GM18858 (cell line): Measurements from ENCODE around the gene CLDN24.
"Not testable (repeated sequence)": the region's sequence is repeated elsewhere in the genome, so short reads cannot be mapped to it uniquely, and the experiment has no call there.

Experiments used
- ATAC-seq: cut with Tn5 transposase; IDR thresholded peaks from one replicate; pipeline ENCODE4 v1.9.1; 2021; ENCODE audit not compliant: unreplicated experiment

Gene CLDN24

GRCh38 chr4:183347566-183347965 lies 25.3 kb upstream of the CLDN24 start:
- ATAC-seq = no peak

- no peak for ATAC-seq
Observed at GRCh38 chr4:183347146-183347545, 24.9 kb upstream of the CLDN24 start.

DNA sequence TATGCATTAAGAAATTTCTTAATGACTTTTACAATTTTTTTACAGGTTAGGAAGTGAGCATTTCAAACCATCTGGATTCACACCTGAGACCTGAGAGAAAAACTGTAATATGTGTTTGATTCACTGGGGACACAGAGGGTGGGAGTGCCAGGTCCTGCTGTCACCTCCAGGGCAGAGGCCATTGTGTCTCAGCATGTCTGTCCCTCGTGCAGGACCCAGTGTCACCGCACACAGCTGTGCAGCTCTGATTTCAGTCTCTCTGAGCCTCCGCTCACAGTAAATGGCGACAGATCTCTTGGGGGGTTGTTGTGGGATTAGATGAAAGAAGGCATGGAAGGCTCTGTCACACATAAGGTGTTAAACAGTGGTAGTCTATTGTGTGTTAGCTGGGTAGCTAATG lies 23.0 kb upstream of the CLDN24 start:
- no peak for ATAC-seq

DNA sequence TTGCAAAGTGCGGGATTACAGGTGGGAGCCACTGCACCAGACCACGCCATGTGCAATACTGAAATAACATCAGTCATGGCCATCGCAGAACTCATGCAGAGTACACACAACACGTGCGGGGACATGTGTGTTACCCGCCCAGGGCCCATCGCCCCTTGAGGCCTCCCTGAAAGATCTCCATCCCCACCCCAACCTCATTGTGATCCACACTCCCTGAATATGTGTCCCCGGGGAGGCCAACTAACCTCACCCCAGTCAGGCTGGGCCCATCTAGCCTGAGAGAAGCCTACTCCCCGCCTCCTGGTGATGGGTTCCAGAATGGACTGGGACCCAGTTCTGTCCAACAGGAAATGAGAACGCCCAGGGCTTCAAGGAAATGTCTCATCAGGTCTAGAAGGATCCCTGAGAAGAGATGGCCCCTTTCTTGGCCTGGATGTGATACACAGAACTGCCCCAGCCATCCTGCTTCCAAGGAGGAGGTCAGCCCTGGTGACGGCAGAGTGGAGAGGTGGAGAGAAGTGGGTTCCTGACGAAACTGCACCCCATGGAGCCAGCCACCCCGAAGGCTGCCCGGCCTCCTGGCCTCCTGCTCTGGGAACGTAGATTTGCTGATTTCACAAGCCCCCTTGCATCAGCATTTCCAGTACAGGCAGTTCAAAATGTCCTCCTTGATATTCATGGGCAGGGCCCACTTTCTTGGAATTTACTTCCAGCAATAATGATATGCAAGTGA lies 22.5 kb upstream of the CLDN24 start:
- no peak for ATAC-seq

DNA sequence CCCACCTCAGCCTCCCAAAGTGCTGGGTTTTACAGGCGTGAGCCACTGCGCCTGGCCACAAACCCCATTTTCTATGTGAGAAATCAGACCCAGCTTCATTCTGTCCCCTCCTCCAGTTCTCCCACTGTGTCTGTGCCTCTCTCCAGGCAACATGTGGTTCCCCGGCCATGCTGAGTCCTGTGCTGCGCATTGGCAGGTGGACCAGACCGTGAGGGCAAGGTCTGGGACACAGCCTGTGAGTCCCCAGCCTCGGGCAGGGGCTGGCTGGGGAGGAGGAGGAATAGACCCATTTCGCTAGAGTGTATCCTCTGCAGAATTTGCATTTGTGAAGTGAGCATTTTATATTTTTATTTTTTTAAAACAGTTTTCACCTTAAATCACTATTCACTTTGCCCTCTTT lies 21.5 kb upstream of the CLDN24 start:
- no peak for ATAC-seq

DNA sequence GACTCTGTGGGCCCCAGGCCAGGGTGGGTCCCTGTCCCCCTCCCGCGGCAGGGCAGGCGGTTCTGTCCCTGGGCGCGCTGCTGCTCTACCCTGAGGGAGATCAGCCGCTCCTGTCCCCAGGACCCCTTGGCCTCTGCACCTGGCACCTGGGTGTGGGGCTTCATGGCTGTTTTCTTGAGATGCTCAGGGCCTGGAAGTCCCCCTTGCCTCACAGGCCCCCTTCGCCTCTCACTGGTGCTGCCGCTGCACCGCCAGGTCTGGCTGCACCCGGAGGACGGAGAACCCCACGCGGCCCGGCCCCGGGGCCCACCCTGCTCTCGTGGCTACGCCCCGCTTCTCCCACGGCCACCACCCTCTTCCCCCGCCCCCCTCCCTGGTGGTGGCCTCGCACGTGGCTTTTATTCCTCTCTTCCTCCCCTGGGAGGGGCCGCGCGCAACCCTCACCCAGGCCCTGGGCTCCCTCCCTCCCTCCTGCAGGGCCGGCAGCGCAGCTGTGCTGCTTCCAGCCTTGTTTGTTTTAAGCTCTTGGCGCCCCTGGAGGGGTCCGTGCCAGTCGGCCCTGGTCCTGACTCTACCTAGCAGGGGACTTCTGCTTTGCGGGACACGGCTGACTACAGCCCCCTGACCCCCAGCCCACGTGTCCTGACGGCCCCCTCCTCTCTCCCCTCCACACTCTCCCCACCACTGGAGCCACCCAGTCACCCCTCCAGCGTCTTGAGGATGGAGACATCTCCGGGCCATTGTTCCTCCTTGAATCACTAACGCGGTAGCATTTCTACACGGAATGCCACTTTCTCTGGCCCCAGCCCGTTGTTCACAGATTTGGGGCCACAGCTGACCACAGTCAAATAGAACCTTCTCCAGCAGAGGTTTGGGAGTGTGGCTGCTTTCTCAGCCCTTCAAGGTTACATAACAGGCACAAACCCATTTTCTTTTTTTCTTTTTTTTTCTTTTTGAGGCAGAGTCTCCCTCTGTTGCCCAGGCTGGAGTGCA lies 20.6 kb upstream of the CLDN24 start:
- ATAC-seq = no peak

- no peak for ATAC-seq
Observed at GRCh38 chr4:183337833-183338232, 15.6 kb upstream of the CLDN24 start.

DNA sequence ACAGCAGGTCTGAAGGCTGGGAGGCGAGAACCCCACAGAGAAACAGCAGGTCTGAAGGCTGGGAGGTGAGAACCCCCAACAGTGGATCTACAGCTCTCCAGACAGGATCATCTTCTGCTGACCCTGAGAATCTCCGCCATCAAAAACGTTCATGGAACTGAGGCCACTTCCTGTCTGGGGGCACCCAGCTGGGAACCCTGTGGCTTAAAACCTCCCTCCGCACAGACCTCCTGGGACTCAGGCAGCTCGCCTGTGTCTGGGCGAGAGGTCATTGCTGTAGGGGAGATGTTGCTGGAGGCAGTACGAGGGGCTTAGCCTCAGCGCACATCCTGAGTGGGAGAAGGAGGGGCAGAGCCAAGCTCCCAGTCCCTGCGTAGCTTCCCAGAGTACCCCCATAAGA lies 15.1 kb upstream of the CLDN24 start:
- no peak for ATAC-seq

- no peak for ATAC-seq
Observed at GRCh38 chr4:183335369-183335940, 13.2 kb upstream of the CLDN24 start.

DNA sequence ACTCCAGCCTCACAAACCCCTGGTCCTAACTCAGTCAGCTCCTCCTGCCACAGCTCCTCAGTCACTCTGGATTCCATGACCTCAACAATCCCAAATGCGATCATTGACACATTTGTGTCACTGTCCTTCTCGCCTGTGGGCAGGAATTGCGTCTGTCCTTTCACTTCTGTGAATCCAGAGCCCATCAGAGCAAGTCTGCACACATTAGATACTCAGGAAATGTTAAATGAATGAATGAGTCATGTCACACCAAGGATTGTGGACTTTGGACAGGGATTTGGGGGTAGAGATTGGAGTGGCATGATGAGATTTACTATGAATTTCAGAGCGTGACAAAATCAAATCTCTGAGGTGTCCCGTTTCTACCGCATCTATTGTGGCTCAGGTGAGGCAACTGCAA lies 11.8 kb upstream of the CLDN24 start:
- ATAC-seq = no peak

DNA sequence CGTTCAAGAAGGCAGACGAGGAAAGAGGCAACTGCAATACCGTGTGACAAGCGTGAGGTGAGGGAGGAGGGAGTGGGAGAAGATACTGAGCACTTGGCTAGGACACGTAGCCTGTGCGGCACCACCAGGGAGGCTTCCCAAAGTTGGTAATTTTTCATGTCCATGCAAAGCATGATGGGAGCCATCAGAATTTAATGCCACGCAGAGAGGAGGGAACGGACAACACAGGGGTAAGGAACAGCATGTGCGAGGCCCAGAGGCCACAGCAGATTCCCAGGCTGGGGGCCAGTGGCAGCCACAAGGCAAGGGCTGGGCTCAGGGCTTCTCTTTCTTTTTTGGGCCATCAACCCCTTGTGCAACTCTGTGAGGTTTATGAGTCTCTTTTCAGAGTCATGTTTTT lies 11.0 kb upstream of the CLDN24 start:
- ATAC-seq = no peak

- no peak for ATAC-seq
Observed at GRCh38 chr4:183332447-183332846, 10.2 kb upstream of the CLDN24 start.

GRCh38 chr4:183330841-183331240 lies 8.6 kb upstream of the CLDN24 start:
- no peak for ATAC-seq

DNA sequence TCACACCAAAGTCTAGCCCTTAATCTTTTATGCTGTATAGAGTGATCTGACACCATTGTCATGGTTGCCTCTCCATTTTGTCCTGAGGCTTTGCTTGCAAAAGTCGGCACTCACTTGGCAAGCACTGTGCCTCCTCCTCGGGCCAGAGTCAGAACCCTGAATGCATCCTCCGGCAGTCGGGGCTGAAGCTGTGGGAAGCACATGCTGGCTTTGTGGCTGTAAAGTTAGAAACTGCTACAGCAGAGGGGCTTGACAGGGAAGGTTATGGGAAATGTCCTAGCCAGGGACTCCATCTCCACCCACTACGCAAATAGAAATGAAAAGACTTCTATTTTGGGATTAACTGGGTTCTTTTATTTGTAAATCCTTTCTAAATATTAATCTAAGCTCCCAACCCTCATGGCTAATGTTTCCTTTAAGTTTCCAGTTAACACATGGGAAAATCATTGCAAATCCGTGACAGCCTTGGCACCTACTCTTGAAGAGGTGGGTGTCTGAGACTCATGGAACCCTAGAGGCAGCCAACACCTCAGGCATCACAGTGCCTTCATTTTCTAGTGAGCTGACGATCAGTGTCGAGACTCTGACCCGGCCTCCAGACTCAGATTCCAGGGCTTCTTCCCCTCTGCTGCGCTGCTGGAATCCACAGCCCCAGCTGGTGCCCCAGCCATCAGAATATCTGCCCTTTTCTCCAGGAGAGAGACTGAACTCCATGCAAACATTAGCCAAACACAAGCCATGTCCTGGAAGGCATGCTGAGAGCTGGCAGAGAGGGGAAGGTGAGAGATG lies 7.9 kb upstream of the CLDN24 start:
- ATAC-seq = no peak

DNA sequence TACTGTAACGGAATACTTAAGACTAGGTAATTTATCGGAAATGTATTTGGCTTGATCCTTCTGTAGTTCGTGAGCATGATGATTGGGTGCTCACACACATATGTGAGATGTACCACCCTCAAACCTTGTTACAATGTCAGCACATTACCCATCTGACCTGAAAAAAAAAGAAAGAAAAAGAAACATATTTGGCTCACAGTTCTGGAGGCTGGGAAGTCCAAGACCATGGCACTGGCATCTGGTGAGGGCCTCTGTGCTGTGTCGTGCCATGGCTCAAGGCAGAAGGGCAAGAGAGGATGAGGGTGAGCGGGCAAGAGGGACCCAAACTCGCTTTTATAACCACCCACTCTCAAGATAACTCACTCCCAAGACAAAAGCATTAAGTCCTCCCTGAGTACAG lies 7.0 kb upstream of the CLDN24 start:
- ATAC-seq = no peak

DNA sequence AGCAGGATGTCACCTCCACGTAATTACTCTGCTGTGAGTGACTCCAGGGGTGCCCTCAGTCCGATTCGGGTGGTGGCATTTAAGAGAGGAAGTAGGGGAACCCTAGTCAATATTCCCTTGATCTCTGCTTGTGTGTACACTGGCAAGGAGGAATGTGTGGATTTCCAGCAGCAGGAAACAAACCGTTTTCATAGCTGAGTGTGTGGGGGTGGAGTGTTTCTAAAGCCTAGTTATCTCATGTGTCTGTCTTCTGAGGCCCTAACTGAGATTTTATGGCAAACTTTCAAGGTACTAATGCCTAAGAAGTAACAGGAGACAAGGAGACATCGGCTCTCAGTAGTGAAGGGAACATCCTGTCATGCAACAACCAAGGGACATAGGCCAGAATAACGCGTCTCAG lies 6.6 kb upstream of the CLDN24 start:
- ATAC-seq = no peak

- ATAC-seq = no peak
Observed at GRCh38 chr4:183327827-183328226, 5.6 kb upstream of the CLDN24 start.

GRCh38 chr4:183326853-183327252 lies 4.6 kb upstream of the CLDN24 start:
- ATAC-seq = no peak

DNA sequence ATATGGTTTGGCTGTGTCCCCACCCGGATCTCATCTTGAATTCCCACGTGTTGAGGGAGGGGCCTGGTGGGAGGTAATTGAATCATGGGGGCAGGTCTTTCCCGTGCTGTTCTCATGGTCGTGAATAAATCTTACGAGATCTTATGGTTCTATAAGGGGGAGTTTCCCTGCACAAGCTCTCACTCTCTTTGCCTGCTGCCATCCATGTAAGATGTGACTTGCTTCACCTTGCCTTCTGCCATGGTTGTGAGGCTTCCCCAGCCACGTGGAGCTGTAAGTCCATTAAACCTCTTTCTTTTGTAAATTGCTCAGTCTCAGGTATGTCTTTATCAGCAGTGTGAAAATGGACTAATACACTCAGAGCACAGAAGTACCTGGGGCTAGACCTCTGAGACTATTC lies 4.2 kb upstream of the CLDN24 start:
- not testable (repeated sequence) for ATAC-seq

GRCh38 chr4:183324619-183325018 lies 2.4 kb upstream of the CLDN24 start:
- ATAC-seq = no peak

DNA sequence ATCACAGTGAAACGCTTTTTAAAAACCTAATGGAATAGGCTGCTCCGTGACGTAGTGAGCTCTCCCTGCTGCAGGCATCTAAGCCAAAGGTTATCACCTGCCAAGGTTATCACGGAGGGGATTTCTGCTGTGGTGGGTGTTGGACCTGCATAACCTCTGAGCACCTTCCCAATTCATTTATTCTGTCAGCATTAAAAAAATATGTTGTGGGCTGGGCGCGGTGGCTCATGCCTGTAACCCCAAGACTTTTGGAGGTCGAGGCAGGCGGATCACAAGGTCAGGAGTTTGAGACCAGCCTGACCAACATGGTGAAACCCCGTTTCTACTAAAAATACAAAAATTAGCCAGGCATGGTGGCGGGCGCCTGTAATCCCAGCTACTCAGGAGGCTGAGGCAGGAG lies 1.8 kb upstream of the CLDN24 start:
- not testable (repeated sequence) for ATAC-seq
